GM18907 (cell line): ENCODE results near the gene TMEM14C.
"Not testable (repeated sequence)": the region's sequence is repeated elsewhere in the genome, so short reads cannot be mapped to it uniquely, and the experiment has no call there.

ENCODE experiments used
- ATAC-seq: cut with Tn5 transposase; IDR thresholded peaks from one replicate; pipeline ENCODE4 v1.9.1; 2021; ENCODE audit warnings: mild to moderate bottlenecking, moderate library complexity; ENCODE audit not compliant: unreplicated experiment

TMEM14C gene

GRCh38 chr6:10720960-10721849 is 1.7 kb upstream of the TMEM14C start:
- ATAC-seq, result not testable (repeated sequence)

GRCh38 chr6:10721850-10722569 is 860 bp upstream of the TMEM14C start:
- ATAC-seq, result no peak

GRCh38 chr6:10722570-10722819 is 375 bp upstream of the TMEM14C start:
- no peak for ATAC-seq

- no peak for ATAC-seq
Measured at GRCh38 chr6:10723567-10723881, 654 bp downstream of the TMEM14C start.

GRCh38 chr6:10725044-10725443 is 2.2 kb downstream of the TMEM14C start:
- ATAC-seq, result no peak

DNA sequence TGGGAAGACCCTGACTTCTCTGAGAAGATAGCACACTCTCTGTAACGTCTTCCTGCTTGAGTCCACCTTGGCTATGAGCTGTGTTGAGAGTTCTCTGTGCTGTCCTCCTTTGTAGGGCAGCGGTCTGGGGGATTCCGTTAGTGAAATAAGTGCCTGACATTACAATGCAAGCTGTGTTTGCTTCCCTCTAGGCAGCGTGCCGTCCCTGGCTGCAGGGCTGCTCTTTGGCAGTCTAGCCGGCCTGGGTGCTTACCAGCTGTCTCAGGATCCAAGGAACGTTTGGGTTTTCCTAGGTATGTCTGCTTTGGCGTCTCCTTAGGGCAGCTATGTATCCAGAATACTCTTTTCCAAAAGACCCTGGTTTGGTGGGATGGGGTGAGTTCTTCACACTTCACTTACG is 2.8 kb downstream of the TMEM14C start:
- ATAC-seq, result no peak

- ATAC-seq, result no peak
Measured at GRCh38 chr6:10730254-10730653, 7.4 kb downstream of the TMEM14C start.

DNA sequence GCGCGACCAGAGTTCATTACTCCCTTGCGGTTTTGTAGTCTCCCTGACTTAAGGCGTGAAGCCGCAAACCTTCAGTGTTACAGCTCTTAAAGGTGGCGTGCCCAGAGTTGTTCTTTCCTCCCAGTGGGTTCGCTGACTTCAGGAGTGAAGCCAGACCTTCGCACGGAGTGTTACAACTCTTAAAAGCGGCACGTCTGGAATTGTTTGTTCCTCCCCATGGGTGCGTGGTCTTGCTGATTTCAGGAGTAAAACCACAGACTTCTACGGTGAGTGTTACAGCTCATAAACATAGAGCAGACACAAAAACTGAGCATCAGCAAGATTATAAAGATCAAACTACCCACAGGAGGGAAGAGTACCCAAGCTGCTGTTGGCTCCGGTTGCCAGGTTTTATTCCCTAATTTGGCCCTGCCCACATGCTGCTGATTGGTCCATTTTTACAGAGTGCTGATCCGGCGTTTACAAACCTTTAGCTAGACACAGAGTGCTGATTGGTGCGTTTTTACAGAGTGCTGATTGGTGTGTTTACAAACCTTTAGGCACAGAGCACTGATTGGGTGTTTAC is 10.4 kb downstream of the TMEM14C start:
- no peak for ATAC-seq

DNA sequence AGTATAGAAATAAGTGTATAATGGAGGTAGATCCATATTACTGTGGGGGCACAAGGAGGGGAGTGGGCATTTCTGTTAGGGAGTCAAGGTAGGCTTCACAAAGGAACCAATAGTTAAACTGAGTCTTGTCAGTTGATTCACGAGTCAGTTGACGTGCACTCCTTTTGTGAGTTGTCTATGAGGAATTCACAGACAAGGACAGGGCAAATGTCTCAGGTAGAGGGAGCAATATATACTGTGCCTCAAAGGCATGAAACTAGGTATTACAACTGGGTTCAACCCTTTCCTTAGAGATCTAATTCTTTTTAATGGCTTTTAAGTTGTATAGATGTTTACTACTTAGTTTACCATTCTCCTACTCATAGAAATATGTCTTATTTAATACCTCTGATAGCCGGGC is 11.0 kb downstream of the TMEM14C start:
- no peak for ATAC-seq

GRCh38 chr6:10736731-10737130 is 13.9 kb downstream of the TMEM14C start:
- no peak for ATAC-seq

GRCh38 chr6:10740061-10740460 is 17.2 kb downstream of the TMEM14C start:
- ATAC-seq, result no peak

DNA sequence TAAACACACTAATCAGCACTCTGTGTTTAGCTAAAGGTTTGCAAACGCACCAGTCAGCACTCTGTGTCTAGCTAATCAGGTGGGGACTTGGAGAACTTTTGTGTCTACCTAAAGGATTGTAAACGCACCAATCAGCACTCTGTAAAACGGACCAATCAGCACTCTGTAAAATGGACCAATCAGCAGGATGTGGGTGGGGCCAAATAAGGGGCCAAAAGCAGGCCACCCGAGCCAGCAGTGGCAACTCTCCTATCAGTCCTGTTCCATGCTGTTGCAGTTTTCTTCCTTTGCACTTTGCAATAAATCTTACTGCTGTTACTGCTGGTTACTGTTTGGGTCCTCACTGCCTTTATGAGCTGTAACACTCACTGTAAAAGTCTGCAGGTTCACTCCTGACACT is 18.8 kb downstream of the TMEM14C start:
- not testable (repeated sequence) for ATAC-seq

DNA sequence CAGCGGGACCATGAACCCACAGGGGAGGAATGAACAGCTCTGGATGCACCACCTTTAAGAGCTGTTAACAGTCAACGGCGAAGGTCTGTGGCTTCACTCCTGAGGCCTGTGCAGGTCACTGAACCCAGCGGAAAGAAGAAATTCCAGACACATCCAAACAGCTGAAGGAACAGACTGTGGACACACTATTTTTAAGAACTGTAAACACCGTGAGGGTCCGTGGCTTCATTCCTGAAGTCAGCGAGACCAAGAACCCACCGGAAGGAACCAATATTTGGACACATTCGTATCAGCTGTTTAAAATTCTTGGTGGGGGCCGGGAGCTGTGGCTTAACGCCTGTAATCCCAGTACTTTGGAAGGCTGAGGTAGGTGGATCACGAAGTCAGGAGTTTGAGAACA is 19.4 kb downstream of the TMEM14C start:
- no peak for ATAC-seq

GRCh38 chr6:10743515-10743914 is 20.6 kb downstream of the TMEM14C start:
- ATAC-seq, result no peak

- ATAC-seq, result no peak
Measured at GRCh38 chr6:10745116-10745515, 22.2 kb downstream of the TMEM14C start.

GRCh38 chr6:10746915-10747250 is 24.0 kb downstream of the TMEM14C start:
- ATAC-seq, result no peak

GRCh38 chr6:10747251-10747972 is 24.5 kb downstream of the TMEM14C start, which contains the start of gene TMEM14B:
TMEM14B (plus strand) TSS chr6:10747805; CDS start chr6:10749246, 1,441 bp downstream.
- ATAC-seq, result peak; percentile 93

GRCh38 chr6:10749734-10750133 is 26.9 kb downstream of the TMEM14C start:
- ATAC-seq, result no peak

DNA sequence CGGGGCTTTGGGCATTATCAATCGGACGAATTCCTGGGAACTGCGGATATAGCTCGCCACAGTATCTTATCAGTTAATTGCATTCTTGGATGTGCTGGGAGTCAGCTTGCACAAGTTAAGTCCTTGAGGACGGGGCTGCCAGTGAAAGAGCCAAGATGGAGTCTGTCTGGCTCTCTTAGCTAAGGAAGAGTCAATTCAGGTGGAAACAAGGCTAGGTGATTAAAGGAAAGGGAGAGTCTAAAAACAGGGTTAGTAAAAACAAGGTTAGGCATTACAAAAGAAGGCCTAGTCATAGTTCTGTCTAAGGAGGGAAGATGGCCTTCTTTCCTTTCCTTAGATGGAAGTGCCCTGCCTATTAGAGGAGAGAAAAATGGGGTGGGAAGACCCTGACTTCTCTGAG is 27.7 kb downstream of the TMEM14C start:
- not testable (repeated sequence) for ATAC-seq

DNA sequence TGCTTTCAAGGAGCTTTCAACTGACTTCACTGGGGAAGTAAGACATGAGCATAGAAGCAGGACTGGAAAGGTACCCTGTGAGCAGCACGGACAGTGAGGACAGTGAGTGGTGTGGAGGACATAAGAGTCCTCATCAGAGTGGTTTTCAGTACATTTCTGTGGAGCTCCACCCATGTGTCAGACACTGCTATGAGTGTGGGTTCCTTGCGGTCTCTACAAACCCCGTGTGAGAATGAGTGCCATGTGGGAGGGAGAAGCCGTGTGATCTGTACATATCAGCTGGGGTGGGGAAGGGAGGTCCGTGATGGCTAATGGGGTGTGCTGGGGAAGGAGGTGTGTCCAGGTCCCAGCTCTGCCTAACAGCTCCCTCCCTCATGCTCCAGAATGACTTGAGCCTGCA is 28.9 kb downstream of the TMEM14C start:
- ATAC-seq, result not testable (repeated sequence)

GRCh38 chr6:10756085-10756484 is 33.2 kb downstream of the TMEM14C start:
- no peak for ATAC-seq
